IMR-90 (cell line): ENCODE data around the gene SERP2. TPM values are rescaled to one million over a fixed set of nuclear protein-coding genes. Genes with fewer than 3 reads are reported as not detected.

Experiments
- ATAC-seq: fragments of 200-7000 bp; cut with Tn5 transposase; 2 replicates; pipeline ENCODE4 v1.9.1; 2020; ENCODE audit warnings: low read depth, mild to moderate bottlenecking, moderate library complexity
- BruUV-seq: library from RNA; stranded (reverse); fragments of 400-500 nt; replicated peaks from 2 replicates; lab custom pipeline; 2021; lab: Mats Ljungman, UMichigan
- CTCF ChIA-PET: fragments of 300-600 bp; formaldehyde crosslinking; extraction: SDS; loops from one replicate; lab custom pipeline; 2021; ENCODE audit warnings: antibody characterized with exemption; lab: Yijun Ruan, JAX
- POLR2A ChIA-PET: fragments of 300-600 bp; sonication (Branson Sonifier 250); formaldehyde crosslinking; loops from one replicate; lab custom pipeline; 2022; ENCODE audit warnings: antibody characterized with exemption; ENCODE audit not compliant: unreplicated experiment; lab: Charles Lee
- DNase-seq: peaks from one replicate; pipeline ENCODE4 v3.0.0; 2013
- H2AFZ ChIP-seq: replicated peaks from 2 replicates; pipeline ENCODE3; 2013; ENCODE audit warnings: low read length, mild to moderate bottlenecking; ENCODE audit not compliant: poor library complexity
- H2AK5ac ChIP-seq: 2 replicates; pipeline ENCODE4 v1.6.1; 2013; ENCODE audit warnings: low read depth, low read length, inconsistent platforms
- H2AK9ac ChIP-seq: replicated peaks from 2 replicates; pipeline ENCODE3; 2013; ENCODE audit warnings: mild to moderate bottlenecking, low read depth, low read length, moderate library complexity; ENCODE audit not compliant: poor library complexity
- H2BK120ac ChIP-seq: 2 replicates; pipeline ENCODE4 v1.6.1; 2013; ENCODE audit warnings: low read depth, low read length, inconsistent platforms
- H2BK15ac ChIP-seq: 3 replicates; pipeline ENCODE4 v1.6.1; 2013; ENCODE audit warnings: low read depth, low read length, inconsistent platforms
- H2BK20ac ChIP-seq: 2 replicates; pipeline ENCODE4 v1.6.1; 2013; ENCODE audit warnings: low read depth, mild to moderate bottlenecking, inconsistent platforms, low read length, moderate library complexity
- H2BK5ac ChIP-seq: 2 replicates; pipeline ENCODE4 v1.6.1; 2013; ENCODE audit warnings: mild to moderate bottlenecking, low read depth, low read length, inconsistent platforms; ENCODE audit not compliant: poor library complexity, severe bottlenecking
- H3K14ac ChIP-seq: replicated peaks from 2 replicates; pipeline ENCODE4 v1.6.1; 2013; ENCODE audit warnings: low read depth, low read length, inconsistent platforms
- H3K18ac ChIP-seq: 2 replicates; pipeline ENCODE4 v1.6.1; 2013; ENCODE audit warnings: low read depth, low read length, control low read depth
- H3K23ac ChIP-seq: 2 replicates; pipeline ENCODE4 v1.6.1; 2013; ENCODE audit warnings: low read depth, low read length, inconsistent platforms
- H3K27ac ChIP-seq: 2 replicates; pipeline ENCODE4 v1.5.1; 2013; ENCODE audit warnings: mild to moderate bottlenecking, control low read depth, low read length; ENCODE audit not compliant: insufficient read depth
- H3K27me3 ChIP-seq: 2 replicates; pipeline ENCODE4 v1.6.1; 2013; ENCODE audit warnings: low read length; ENCODE audit not compliant: control insufficient read depth, insufficient read depth
- H3K36me3 ChIP-seq: 2 replicates; pipeline ENCODE4 v1.6.1; 2013; ENCODE audit warnings: low read length, mixed read lengths; ENCODE audit not compliant: control insufficient read depth, insufficient read depth
- H3K4ac ChIP-seq: 2 replicates; pipeline ENCODE4 v1.6.1; 2013; ENCODE audit warnings: low read depth, low read length, inconsistent platforms
- H3K4me1 ChIP-seq: 2 replicates; pipeline ENCODE4 v1.6.1; 2013; ENCODE audit warnings: low read length, mixed read lengths; ENCODE audit not compliant: control insufficient read depth, insufficient read depth
- H3K4me2 ChIP-seq: 2 replicates; pipeline ENCODE4 v1.6.1; 2013; ENCODE audit warnings: low read depth, mild to moderate bottlenecking, control low read depth, low read length, moderate library complexity
- H3K4me3 ChIP-seq: 2 replicates; pipeline ENCODE4 v1.5.1; 2013; ENCODE audit warnings: low read depth, mild to moderate bottlenecking, control low read depth, low read length, moderate library complexity; ENCODE audit not compliant: insufficient read depth
- H3K56ac ChIP-seq: 2 replicates; pipeline ENCODE4 v1.6.1; 2013; ENCODE audit warnings: low read length, inconsistent platforms; ENCODE audit not compliant: insufficient read depth; ENCODE audit errors: extremely low read depth
- H3K79me1 ChIP-seq, 2 experiments: 2 replicates each; pipeline ENCODE4 v1.6.1; 2013; ENCODE audit warnings: low read length in 2 of 2, inconsistent platforms in 1 of 2, low read depth in 1 of 2
- H3K9ac ChIP-seq: 2 replicates; pipeline ENCODE4 v1.6.1; 2013; ENCODE audit warnings: low read depth, low read length, control low read depth
- H3K9me1 ChIP-seq: 2 replicates; pipeline ENCODE4 v1.6.1; 2013; ENCODE audit warnings: low read length, inconsistent platforms; ENCODE audit not compliant: insufficient read depth
- H3K9me3 ChIP-seq: 2 replicates; pipeline ENCODE4 v1.6.1; 2013; ENCODE audit warnings: low read length; ENCODE audit not compliant: control insufficient read depth, insufficient read depth
- H4K20me1 ChIP-seq: 2 replicates; pipeline ENCODE4 v1.6.1; 2013; ENCODE audit warnings: low read length, inconsistent platforms; ENCODE audit not compliant: insufficient read depth
- H4K5ac ChIP-seq: 2 replicates; pipeline ENCODE4 v1.6.1; 2013; ENCODE audit warnings: mild to moderate bottlenecking, low read depth, low read length, control low read depth
- H4K8ac ChIP-seq, 2 experiments: 2 replicates each; pipeline ENCODE4 v1.6.1; 2013; ENCODE audit warnings: low read depth in 2 of 2, low read length in 2 of 2, control low read depth in 1 of 2, inconsistent platforms in 1 of 2
- H4K91ac ChIP-seq: 2 replicates; pipeline ENCODE4 v1.6.1; 2013; ENCODE audit warnings: low read depth, low read length, inconsistent platforms; ENCODE audit not compliant: insufficient read depth
- FOS ChIP-seq: fragments of 150-350 bp; IDR thresholded peaks from 2 replicates; pipeline ENCODE4 v1.6.1; 2016; ENCODE audit warnings: low read depth, low read length
- MAFK ChIP-seq: IDR thresholded peaks from 2 replicates; pipeline ENCODE4 v1.6.1; 2012; ENCODE audit warnings: low read depth, low read length, improper control_type of control experiment
- NFE2L2 ChIP-seq: fragments of 150-350 bp; IDR thresholded peaks from 2 replicates; pipeline ENCODE4 v1.6.1; 2016; ENCODE audit warnings: low read depth, mild to moderate bottlenecking, low read length
- RCOR1 ChIP-seq: IDR thresholded peaks from 2 replicates; pipeline ENCODE4 v1.6.1; 2012; ENCODE audit warnings: mild to moderate bottlenecking, low read length, improper control_type of control experiment; ENCODE audit not compliant: insufficient replicate concordance
- RFX5 ChIP-seq: IDR thresholded peaks from 2 replicates; pipeline ENCODE4 v1.8.0; 2012; ENCODE audit warnings: low read depth, mild to moderate bottlenecking, low read length, moderate library complexity
- SMC3 ChIP-seq: fragments of 150-350 bp; IDR thresholded peaks from 2 replicates; pipeline ENCODE4 v1.6.1; 2016; ENCODE audit warnings: low read depth, mild to moderate bottlenecking, antibody characterized with exemption, low read length, moderate library complexity
- WGBS, 2 experiments: methylation state at CpG; one replicate each; pipeline versions ENCODE4 v1.1.5 to v1.1.7; 2013; ENCODE audit warnings: missing lambda C conversion rate in 2 of 2; ENCODE audit not compliant: insufficient read length in 1 of 2; ENCODE audit errors: extremely low coverage in 2 of 2; 5-methylcytosine and 5-hydroxymethylcytosine counted together
- dilution Hi-C: fragments of 300-500 bp; cut with HindIII; formaldehyde crosslinking; loops from one replicate; pipeline ENCODE4 v1.14.3; 2018; ENCODE audit warnings: low sequenced_read_pairs; ENCODE audit not compliant: unreplicated experiment
- in situ Hi-C: fragments of 300-500 bp; cut with MboI; formaldehyde crosslinking; loops from 3 replicates; pipeline ENCODE4 v1.14.3; 2019; ENCODE audit warnings: low sequenced_read_pairs, inconsistent platforms, mixed read lengths
- intact Hi-C: fragments of 100-400 bp; cut with micrococcal nuclease; formaldehyde crosslinking; loops from 2 replicates; pipeline ENCODE4 v1.10.0; 2022
- polyA plus RNA-seq, 3 experiments: library from polyadenylated mRNA; depleted of rRNA; stranded (reverse); fragments of >200 nt; gene quantifications; 2 replicates each; pipeline ENCODE4 v1.2.3, GENCODE V29; 2012; ENCODE audit warnings: low replicate concordance in 1 of 3
- total RNA-seq: library from RNA; depleted of rRNA; stranded (reverse); fragments of >200 nt; gene quantifications from 2 replicates; pipeline ENCODE4 v1.2.3, GENCODE V29; 2012
- TF ChIP-seq, protein P1 (sequence below): fragments of 150-350 bp; IDR thresholded peaks from 2 replicates; pipeline ENCODE4 v1.6.1; 2017; ENCODE audit warnings: mild to moderate bottlenecking, antibody characterized with exemption, low read length, low read depth

Gene SERP2
- total and polyA plus RNA-seq, 2 of the 4 experiments (the other 2 are of a cell fraction), result 0.54 to 1.4 TPM

- Histone ChIP-seq H4K8ac (no peak overlapping the region), H3K23ac (no peak overlapping the region), H3K4me2 (no peak overlapping the region), H3K9ac (no peak overlapping the region), H3K4me3 (no peak overlapping the region), H2AK9ac (no peak overlapping the region), H2BK20ac (no peak overlapping the region), H3K14ac (no peak overlapping the region), H3K36me3 (no peaks in the 10 kb centered on the region), H4K20me1 (no peaks in the 10 kb centered on the region), H2AK5ac (no peak overlapping the region), H3K27ac (no peak overlapping the region), H3K4ac (no peak overlapping the region), H3K18ac (no peak overlapping the region), H3K56ac (no peak overlapping the region), H3K27me3 (peaks cover 9% of the 10 kb centered on the region; the same call in 1 of the 2 replicates), H2BK15ac (no peak overlapping the region), H3K4me1 (no peaks in the 10 kb centered on the region), H3K9me3 (no peaks in the 10 kb centered on the region), H2AFZ (no peak overlapping the region), H3K79me1 (no peaks in the 10 kb centered on the region), H4K5ac (no peak overlapping the region), H3K9me1 (no peaks in the 10 kb centered on the region), H4K91ac (no peak overlapping the region), H2BK120ac (no peak overlapping the region), H2BK5ac (no peak overlapping the region)
- TF ChIP-seq RFX5 (no peak), RCOR1 (no peak), SMC3 (no peak), NFE2L2 (no peak), FOS (no peak), MAFK (no peak)
- TF ChIP-seq, protein P1, sequence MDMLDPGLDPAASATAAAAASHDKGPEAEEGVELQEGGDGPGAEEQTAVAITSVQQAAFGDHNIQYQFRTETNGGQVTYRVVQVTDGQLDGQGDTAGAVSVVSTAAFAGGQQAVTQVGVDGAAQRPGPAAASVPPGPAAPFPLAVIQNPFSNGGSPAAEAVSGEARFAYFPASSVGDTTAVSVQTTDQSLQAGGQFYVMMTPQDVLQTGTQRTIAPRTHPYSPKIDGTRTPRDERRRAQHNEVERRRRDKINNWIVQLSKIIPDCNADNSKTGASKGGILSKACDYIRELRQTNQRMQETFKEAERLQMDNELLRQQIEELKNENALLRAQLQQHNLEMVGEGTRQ, result no peak
- intact Hi-C loops, result no loop called here
- no CpG with 5 or more reads among the region's 2 CpGs for WGBS, 2 experiments
- dilution Hi-C loops, result no loop called here
- ChIA-PET CTCF (no interaction called here), POLR2A (no interaction called here)
- ATAC-seq, result no peak
- BruUV-seq, result no TSS peak
- no peak for DNase-seq
- in situ Hi-C loops, result no loop called here
Observed at GRCh38 chr13:44425815-44426078, 52.1 kb downstream of the SERP2 start.
